ENCODE measurements around the gene SNRPA.

SNRPA gene

DNA sequence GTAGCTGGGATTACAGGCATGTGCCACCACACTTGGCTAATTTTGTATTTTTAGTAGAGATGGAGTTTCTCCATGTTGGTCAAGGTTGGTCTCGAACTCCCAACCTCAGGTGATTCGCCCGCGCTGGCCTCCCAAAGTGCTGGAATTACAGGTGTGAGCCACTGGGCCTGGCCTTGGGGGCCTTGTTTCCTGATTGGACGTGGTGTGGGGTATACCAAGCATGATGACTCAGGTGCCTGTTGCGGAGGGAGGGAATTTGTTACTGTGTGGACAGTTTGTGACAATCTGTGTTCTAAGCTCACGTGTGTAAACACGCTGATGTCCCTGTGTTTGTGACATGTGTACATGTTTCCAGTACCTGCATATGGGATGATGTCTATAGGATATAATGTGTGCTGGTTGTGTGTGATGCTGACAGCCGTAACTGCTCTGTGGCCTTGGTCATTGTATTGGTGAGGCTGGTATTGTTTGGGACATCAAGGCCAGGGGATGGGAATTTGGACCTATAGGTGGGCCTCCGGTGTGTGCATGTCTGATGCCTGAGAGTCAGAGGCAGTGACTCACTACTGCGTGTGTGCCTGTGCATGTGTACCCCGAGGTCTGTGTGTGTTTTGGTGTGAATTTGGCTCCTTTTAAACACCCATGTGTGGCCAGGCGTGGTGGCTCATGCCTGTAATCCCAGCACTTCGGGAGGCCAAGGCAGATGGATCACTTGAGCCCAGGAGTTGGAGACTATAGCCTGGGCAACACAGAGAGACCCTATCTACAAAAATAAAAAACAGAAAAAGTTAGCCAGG lies 46.4 kb downstream of the SNRPA start:
- H3K27me3 Mint-ChIP-seq: no peaks in the 10 kb centered on the region
- H3K9me3 Mint-ChIP-seq: no peaks in the 10 kb centered on the region
- peaks cover 20% of the 10 kb centered on the region for H3K36me3 Mint-ChIP-seq (ENCODE audit: low read depth)
- H3K4me3 Mint-ChIP-seq: peak overlapping the region; percentile 91
- peaks cover 50% of the 10 kb centered on the region for H3K4me1 Mint-ChIP-seq (ENCODE audit: low read depth)
- H3K27ac Mint-ChIP-seq: peak overlapping the region; percentile 92

GRCh38 chr19:40797963-40798682 lies 47.1 kb downstream of the SNRPA start:
- Mint-ChIP-seq H3K36me3 (ENCODE audit: low read depth) (peaks cover 21% of the 10 kb centered on the region), H3K9me3 (no peaks in the 10 kb centered on the region)

GRCh38 chr19:40798683-40799557 lies 47.9 kb downstream of the SNRPA start, which contains the start of gene EGLN2:
EGLN2 (plus strand) TSS chr19:40799191; CDS start chr19:40800573, 1,382 bp downstream.
- peaks cover 24% of the 10 kb centered on the region for H3K36me3 Mint-ChIP-seq (ENCODE audit: low read depth)
- H3K4me1 Mint-ChIP-seq (ENCODE audit: low read depth): peaks cover 56% of the 10 kb centered on the region
- no peaks in the 10 kb centered on the region for H3K9me3 Mint-ChIP-seq
- H3K27ac Mint-ChIP-seq: peak within 1 kb of the TSS; percentile 95
- no peaks in the 10 kb centered on the region for H3K27me3 Mint-ChIP-seq
- H3K4me3 Mint-ChIP-seq: peak within 1 kb of the TSS; percentile 95

More at GRCh38 chr19:40797963-40798682, 47.1 kb downstream of the SNRPA start:
- Mint-ChIP-seq H3K4me3 (peak overlapping the region; percentile 91), H3K4me1 (ENCODE audit: low read depth) (peaks cover 50% of the 10 kb centered on the region), H3K27me3 (no peaks in the 10 kb centered on the region), H3K27ac (peak overlapping the region; percentile 92)

DNA sequence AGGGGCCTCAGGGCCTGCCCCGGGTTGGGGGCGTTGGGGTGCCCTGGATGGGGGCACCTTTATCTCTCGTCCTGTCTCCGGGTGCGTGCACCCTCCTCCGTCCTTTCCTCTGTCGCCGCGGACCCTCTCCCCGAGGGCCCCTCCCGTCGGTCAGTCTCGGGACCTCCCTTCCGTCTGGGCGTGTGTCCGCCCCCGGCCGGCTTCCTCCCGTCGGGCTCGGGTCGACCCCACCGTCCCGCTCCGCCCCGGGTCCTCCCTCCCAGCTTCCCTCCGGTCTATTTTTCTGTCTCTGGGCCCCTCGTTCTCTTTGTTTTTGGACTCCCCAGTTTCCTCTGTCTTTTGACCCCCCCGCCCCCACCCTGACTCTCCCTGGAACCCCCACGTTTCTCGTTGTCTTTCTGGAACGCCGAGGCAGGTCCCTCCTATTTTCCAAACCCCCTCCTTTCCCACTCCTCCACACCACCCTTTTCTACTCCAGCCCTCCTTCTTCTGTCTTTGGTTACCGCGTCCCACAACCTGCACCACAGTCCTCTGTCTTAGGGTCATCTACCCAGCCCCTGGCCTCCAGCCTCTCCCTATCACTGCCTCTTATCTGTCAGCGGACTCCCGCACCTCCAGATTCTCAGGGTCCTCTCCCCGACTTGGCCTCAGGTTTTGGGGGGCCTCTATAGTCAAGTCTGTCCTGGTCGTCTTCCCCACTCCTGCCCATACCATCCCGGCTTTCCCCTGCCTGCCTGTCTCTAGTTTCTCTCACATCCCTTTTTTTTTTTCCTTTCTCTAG lies 48.7 kb downstream of the SNRPA start:
- peak overlapping the region; percentile 95 for H3K27ac Mint-ChIP-seq
- H3K4me1 Mint-ChIP-seq (ENCODE audit: low read depth): peaks cover 64% of the 10 kb centered on the region
- H3K4me3 Mint-ChIP-seq: peak overlapping the region; percentile 95
- peaks cover 32% of the 10 kb centered on the region for H3K36me3 Mint-ChIP-seq (ENCODE audit: low read depth)
- no peaks in the 10 kb centered on the region for H3K9me3 Mint-ChIP-seq
- H3K27me3 Mint-ChIP-seq: no peaks in the 10 kb centered on the region

DNA sequence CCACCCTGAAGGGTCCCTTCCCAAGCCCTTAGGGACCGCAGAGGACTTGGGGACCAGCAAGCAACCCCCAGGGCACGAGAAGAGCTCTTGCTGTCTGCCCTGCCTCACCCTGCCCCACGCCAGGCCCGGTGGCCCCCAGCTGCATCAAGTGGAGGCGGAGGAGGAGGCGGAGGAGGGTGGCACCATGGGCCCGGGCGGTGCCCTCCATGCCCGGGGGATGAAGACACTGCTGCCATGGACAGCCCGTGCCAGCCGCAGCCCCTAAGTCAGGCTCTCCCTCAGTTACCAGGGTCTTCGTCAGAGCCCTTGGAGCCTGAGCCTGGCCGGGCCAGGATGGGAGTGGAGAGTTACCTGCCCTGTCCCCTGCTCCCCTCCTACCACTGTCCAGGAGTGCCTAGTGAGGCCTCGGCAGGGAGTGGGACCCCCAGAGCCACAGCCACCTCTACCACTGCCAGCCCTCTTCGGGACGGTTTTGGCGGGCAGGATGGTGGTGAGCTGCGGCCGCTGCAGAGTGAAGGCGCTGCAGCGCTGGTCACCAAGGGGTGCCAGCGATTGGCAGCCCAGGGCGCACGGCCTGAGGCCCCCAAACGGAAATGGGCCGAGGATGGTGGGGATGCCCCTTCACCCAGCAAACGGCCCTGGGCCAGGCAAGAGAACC lies 49.5 kb downstream of the SNRPA start:
- H3K27me3 Mint-ChIP-seq: no peaks in the 10 kb centered on the region
- no peaks in the 10 kb centered on the region for H3K9me3 Mint-ChIP-seq
- peaks cover 72% of the 10 kb centered on the region for H3K4me1 Mint-ChIP-seq (ENCODE audit: low read depth)
- H3K27ac Mint-ChIP-seq: peak overlapping the region; percentile 95
- H3K4me3 Mint-ChIP-seq: peak overlapping the region; percentile 95
- H3K36me3 Mint-ChIP-seq (ENCODE audit: low read depth): peaks cover 37% of the 10 kb centered on the region

DNA sequence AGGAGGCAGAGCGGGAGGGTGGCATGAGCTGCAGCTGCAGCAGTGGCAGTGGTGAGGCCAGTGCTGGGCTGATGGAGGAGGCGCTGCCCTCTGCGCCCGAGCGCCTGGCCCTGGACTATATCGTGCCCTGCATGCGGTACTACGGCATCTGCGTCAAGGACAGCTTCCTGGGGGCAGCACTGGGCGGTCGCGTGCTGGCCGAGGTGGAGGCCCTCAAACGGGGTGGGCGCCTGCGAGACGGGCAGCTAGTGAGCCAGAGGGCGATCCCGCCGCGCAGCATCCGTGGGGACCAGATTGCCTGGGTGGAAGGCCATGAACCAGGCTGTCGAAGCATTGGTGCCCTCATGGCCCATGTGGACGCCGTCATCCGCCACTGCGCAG lies 50.0 kb downstream of the SNRPA start:
- Mint-ChIP-seq H3K4me3 (peak overlapping the region; percentile 95), H3K27me3 (no peaks in the 10 kb centered on the region), H3K36me3 (ENCODE audit: low read depth) (peaks cover 37% of the 10 kb centered on the region), H3K27ac (peak overlapping the region; percentile 95), H3K4me1 (ENCODE audit: low read depth) (peaks cover 77% of the 10 kb centered on the region), H3K9me3 (no peaks in the 10 kb centered on the region)

- H3K27ac Mint-ChIP-seq: peak overlapping the region; percentile 97
- peaks cover 84% of the 10 kb centered on the region for H3K4me1 Mint-ChIP-seq (ENCODE audit: low read depth)
- H3K36me3 Mint-ChIP-seq (ENCODE audit: low read depth): peaks cover 38% of the 10 kb centered on the region
- peak overlapping the region; percentile 95 for H3K4me3 Mint-ChIP-seq
- no peaks in the 10 kb centered on the region for H3K9me3 Mint-ChIP-seq
- no peaks in the 10 kb centered on the region for H3K27me3 Mint-ChIP-seq
Observed at GRCh38 chr19:40801426-40802299, 50.7 kb downstream of the SNRPA start.

GRCh38 chr19:40802300-40803169 lies 51.5 kb downstream of the SNRPA start:
- peaks cover 88% of the 10 kb centered on the region for H3K4me1 Mint-ChIP-seq (ENCODE audit: low read depth)
- peaks cover 43% of the 10 kb centered on the region for H3K36me3 Mint-ChIP-seq (ENCODE audit: low read depth)
- H3K4me3 Mint-ChIP-seq: peak overlapping the region; percentile 95
- H3K27me3 Mint-ChIP-seq: no peaks in the 10 kb centered on the region
- H3K27ac Mint-ChIP-seq: peak overlapping the region; percentile 97
- no peaks in the 10 kb centered on the region for H3K9me3 Mint-ChIP-seq

DNA sequence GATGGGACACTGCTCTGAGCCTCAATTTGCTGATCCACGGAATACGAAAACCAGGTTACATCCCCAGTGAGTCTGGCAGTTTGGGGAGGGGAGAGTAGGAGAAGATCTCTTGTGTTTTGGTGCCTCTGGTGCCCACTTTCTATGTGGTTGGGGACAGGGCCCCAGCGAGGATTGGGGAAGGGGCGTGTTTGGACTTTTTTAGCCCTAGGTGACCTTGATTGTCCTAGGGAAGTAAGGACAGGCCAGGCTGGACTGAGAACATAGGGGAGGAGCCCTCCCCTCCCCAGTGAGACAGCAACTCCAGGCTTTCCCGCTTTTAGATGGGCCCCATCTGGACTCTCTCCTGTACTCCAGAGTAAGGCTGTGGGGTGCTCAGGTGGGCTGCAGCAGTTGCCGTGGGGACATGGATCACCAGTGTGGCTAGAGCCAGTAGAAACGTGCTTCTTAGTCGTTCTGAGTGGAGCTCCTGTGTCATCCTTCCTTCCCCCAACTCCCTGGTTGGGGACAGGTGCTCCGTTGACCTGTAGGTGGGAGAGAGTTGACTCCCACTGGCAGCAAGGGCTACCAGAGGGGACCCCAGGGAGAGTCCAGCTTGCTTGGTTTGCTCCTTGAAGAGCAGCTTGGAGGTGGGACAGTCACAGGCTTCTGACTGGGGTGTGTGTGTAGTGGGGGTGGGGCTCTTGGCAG lies 52.3 kb downstream of the SNRPA start:
- peaks cover 49% of the 10 kb centered on the region for H3K36me3 Mint-ChIP-seq (ENCODE audit: low read depth)
- H3K4me1 Mint-ChIP-seq (ENCODE audit: low read depth): peaks cover 85% of the 10 kb centered on the region
- no peaks in the 10 kb centered on the region for H3K9me3 Mint-ChIP-seq
- peak overlapping the region; percentile 97 for H3K27ac Mint-ChIP-seq
- no peaks in the 10 kb centered on the region for H3K27me3 Mint-ChIP-seq
- peak overlapping the region; percentile 95 for H3K4me3 Mint-ChIP-seq

DNA sequence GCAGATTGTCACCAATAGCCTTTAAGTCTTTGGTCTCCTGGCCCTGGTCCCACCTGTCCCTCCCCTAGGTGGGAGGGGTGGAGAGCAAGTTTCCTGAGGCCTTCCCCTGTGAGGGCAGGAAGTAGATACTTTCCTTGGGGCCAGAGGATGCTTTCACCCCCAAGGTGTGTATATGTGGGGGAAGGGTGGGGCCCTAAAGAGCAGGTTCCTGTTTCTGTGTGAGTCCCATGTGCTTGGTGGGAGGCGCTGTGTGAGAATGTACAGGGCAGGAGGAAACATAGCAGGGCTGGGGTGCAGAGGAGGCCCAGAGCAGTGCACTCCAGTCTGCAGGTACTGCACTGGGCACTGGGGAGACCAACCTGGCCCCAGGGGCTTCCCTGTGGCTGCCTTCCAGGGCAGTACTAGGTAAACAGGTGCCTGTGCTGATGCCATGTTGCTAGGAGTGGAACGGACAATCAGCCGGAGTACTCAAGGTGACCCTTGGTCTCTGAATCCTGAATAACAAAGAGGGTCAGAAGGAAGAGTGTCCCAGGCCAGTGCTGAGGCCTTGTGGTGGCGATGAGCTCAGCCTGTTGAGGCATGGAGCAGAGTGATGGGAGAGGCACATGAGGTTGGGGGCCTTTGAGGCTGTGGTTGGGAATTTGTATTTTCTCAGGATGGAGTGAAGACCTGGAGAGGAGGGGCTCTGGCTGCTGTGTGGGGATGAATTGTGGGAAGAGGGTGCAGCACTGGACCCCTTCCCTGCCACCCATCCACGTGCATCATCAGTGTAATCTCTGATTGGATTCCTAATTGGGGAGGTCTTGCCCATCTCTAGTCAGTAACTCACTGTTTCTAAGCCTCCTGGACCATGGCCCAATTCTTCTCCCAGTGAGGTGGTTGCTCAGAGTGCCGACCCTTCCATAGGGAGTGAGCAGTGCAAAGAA lies 53.1 kb downstream of the SNRPA start:
- H3K27ac Mint-ChIP-seq: peak overlapping the region; percentile 97
- H3K36me3 Mint-ChIP-seq (ENCODE audit: low read depth): peaks cover 51% of the 10 kb centered on the region

DNA sequence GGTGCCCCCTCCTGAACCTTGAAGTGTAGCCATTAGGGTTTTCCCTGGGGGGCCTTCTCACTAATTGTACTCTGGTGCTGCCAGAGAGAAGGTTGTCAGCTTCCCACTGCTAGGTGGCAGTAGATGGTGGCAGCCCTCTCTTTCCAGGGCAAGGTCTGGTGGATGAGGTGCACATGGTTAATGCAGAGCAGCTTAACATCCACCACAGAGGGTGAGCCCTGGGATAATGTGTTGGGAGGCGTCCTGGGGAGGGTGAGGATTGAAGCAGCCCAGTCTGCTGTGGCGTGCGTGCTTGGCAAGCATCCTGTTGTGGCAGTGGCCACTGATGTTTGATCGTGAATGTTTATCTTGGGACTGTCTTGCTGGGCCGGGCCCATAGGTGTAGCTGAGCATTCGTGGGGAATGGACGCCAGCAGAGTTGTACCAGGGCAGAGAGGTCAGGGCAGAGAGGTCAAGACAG lies 53.8 kb downstream of the SNRPA start:
- Mint-ChIP-seq H3K27ac (peak overlapping the region; percentile 97), H3K4me1 (ENCODE audit: low read depth) (peaks cover 88% of the 10 kb centered on the region), H3K9me3 (no peaks in the 10 kb centered on the region), H3K4me3 (peak overlapping the region; percentile 95), H3K27me3 (no peaks in the 10 kb centered on the region), H3K36me3 (ENCODE audit: low read depth) (peaks cover 51% of the 10 kb centered on the region)

More for the DNA sequence above, 53.1 kb downstream of the SNRPA start:
- Mint-ChIP-seq H3K27me3 (no peaks in the 10 kb centered on the region), H3K9me3 (no peaks in the 10 kb centered on the region), H3K4me1 (ENCODE audit: low read depth) (peaks cover 87% of the 10 kb centered on the region), H3K4me3 (peak overlapping the region; percentile 95)
